NAMALWA (cell line): ENCODE results near the gene FRMD4A.
"Not testable (repeated sequence)": the region's sequence is repeated elsewhere in the genome, so short reads cannot be mapped to it uniquely, and the experiment has no call there.

Source experiments
- DNase-seq: peaks from one replicate; pipeline ENCODE4 v3.0.0-alpha.2; 2015; ENCODE audit warnings: low spot score

Gene FRMD4A

GRCh38 chr10:14050598-14050997, 280.1 kb downstream of the FRMD4A start:
- no peak for DNase-seq

GRCh38 chr10:14048930-14049613, 281.7 kb downstream of the FRMD4A start:
- no peak for DNase-seq

- DNase-seq, result no peak
Measured at GRCh38 chr10:14047431-14047830, 283.3 kb downstream of the FRMD4A start.

GRCh38 chr10:14042051-14042450, 288.7 kb downstream of the FRMD4A start:
- DNase-seq, result not testable (repeated sequence)

GRCh38 chr10:14040787-14041631, 289.7 kb downstream of the FRMD4A start:
- no peak for DNase-seq

- no peak for DNase-seq
Measured at GRCh38 chr10:14039968-14040668, 290.6 kb downstream of the FRMD4A start.

- DNase-seq, result no peak
Measured at GRCh38 chr10:14036233-14036632, 294.5 kb downstream of the FRMD4A start.

- DNase-seq, result no peak
Measured at GRCh38 chr10:14035506-14035905, 295.2 kb downstream of the FRMD4A start.

- DNase-seq, result peak; percentile 25
Measured at GRCh38 chr10:14032406-14032998, 298.2 kb downstream of the FRMD4A start.

GRCh38 chr10:14026325-14026724, 304.4 kb downstream of the FRMD4A start:
- no peak for DNase-seq

- no peak for DNase-seq
Measured at GRCh38 chr10:14025283-14026189, 305.2 kb downstream of the FRMD4A start.

- no peak for DNase-seq
Measured at GRCh38 chr10:14024329-14025202, 306.2 kb downstream of the FRMD4A start.

GRCh38 chr10:14023673-14024328, 306.9 kb downstream of the FRMD4A start:
- DNase-seq, result no peak

GRCh38 chr10:14022954-14023672, 307.6 kb downstream of the FRMD4A start:
- no peak for DNase-seq

- DNase-seq, result no peak
Measured at GRCh38 chr10:14022052-14022451, 308.7 kb downstream of the FRMD4A start.

- no peak for DNase-seq
Measured at GRCh38 chr10:14020037-14020664, 310.6 kb downstream of the FRMD4A start.

- no peak for DNase-seq
Measured at GRCh38 chr10:14017467-14017866, 313.3 kb downstream of the FRMD4A start.

- DNase-seq, result no peak
Measured at GRCh38 chr10:14016931-14017333, 313.8 kb downstream of the FRMD4A start.
